GM12875 (cell line): ENCODE results near the gene NXN.
"Not testable (repeated sequence)": the region's sequence is repeated elsewhere in the genome, so short reads cannot be mapped to it uniquely, and the experiment has no call there.

Experiments used
- H3K4me3 ChIP-seq: one replicate; pipeline ENCODE4 v1.5.1; 2011; ENCODE audit warnings: low read depth, low read length, control low read depth
- CTCF ChIP-seq: IDR thresholded peaks from 2 replicates; pipeline ENCODE4 v1.5.1; 2011; ENCODE audit warnings: low read depth, mild to moderate bottlenecking, control low read depth, inconsistent platforms, low read length, moderate library complexity, borderline replicate concordance; ENCODE audit not compliant: insufficient read depth

The NXN gene

GRCh38 chr17:1001640-1002411 is 22.2 kb upstream of the NXN start:
- no peak overlapping the region for H3K4me3 ChIP-seq
- TF ChIP-seq CTCF, result no peak

- TF ChIP-seq CTCF, result no peak
- no peak overlapping the region for H3K4me3 ChIP-seq
Observed at GRCh38 chr17:1000597-1001461, 21.3 kb upstream of the NXN start.

GRCh38 chr17:998111-998510 is 18.5 kb upstream of the NXN start:
- TF ChIP-seq CTCF, result no peak
- H3K4me3 ChIP-seq, result peak overlapping the region; percentile 91

GRCh38 chr17:996554-997344 is 17.2 kb upstream of the NXN start, which contains the start of gene TIMM22:
Gene TIMM22, plus strand, starts transcription at chr17:997129. Its CDS starts 14 bp downstream, at chr17:997143.
- peak; percentile 95 for TF ChIP-seq CTCF
- peak within 1 kb of the TSS; percentile 91 for H3K4me3 ChIP-seq

GRCh38 chr17:995324-995723 is 15.7 kb upstream of the NXN start:
- H3K4me3 ChIP-seq, result not testable (repeated sequence)

GRCh38 chr17:992933-993332 is 13.4 kb upstream of the NXN start:
- TF ChIP-seq CTCF, result no peak
- no peak overlapping the region for H3K4me3 ChIP-seq

- H3K4me3 ChIP-seq, result no peak overlapping the region
Observed at GRCh38 chr17:988561-988960, 9.0 kb upstream of the NXN start.

More at GRCh38 chr17:988561-988960, 9.0 kb upstream of the NXN start:
- TF ChIP-seq CTCF, result no peak
